GM21360 (cell line): Measurements from ENCODE around the gene IGLON5.
A peak's percentile ranks its signal among the peaks of the same experiment; 100 is the strongest.

Experiments
- ATAC-seq: cut with Tn5 transposase; IDR thresholded peaks from one replicate; pipeline ENCODE4 v1.9.1; 2021; ENCODE audit warnings: mild to moderate bottlenecking, moderate library complexity; ENCODE audit not compliant: unreplicated experiment

The IGLON5 gene

DNA sequence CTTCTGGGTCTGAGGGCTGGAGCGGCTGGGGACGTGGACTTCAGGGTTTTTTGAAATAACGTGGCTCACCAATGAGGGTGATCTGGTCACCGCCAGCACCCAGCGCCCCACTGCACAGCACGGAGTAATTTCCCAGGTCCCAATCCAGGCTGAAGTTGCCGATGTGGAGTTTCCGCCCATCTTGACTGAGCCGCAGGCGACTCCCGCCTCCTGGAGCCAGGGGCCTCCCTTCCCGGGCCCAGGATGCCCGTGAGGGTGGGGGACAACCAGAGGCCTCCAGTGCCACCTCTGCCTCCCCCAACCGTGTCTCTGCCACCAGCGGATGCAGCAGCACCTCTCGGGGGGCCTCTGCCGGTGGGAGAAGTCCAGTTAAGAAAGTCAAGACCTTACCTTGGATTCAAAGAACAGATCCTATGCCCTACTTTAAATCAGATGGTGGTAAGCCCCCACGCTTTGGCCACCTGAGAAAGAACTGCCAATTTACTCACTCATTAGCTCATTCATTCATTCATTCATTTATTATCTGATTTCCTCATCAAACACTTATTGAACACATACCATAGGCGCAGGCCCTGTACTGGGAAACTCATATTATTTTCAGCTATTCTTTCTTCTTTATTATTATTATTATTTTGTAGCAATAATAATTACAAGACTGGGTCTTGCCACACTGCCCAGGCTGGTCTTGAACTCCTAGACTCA lies 26.6 kb downstream of the IGLON5 start:
- ATAC-seq = no peak

DNA sequence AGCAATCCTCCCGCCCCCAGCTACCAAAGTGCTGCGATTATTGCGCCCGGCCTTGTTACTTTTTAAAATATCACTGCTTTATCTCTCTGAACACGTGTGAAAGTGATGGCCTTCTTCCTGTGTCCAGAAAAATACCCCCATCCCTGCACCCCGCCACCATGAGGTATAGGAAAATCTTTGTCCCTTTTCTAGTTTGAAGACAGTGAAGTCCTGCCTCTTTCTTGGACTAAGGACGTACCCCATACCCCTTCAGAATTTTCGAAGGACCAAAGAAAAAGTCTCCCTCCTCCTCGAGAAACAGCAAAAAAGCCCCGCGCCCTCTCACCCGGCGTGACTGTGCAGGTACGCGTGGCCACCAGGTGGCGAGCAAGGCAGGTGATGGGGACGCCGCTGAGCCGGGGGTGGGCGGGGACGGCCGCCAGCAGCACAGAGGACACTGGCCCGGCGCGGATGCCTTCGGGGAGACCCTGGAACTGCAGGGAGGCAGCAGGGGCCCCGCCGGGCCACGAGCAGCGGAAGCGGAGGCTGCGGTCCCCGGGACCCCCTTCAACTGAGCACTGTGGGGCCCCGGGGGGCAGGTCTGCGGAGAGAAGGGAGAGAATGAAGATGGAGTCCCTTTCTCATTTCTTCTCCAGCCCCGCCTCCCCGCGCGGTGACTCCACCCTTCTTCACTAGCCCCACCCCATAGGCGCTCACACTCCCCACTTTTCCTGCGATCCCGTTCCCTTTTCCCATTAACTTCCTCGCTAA lies 27.3 kb downstream of the IGLON5 start:
- peak; percentile 48 for ATAC-seq

DNA sequence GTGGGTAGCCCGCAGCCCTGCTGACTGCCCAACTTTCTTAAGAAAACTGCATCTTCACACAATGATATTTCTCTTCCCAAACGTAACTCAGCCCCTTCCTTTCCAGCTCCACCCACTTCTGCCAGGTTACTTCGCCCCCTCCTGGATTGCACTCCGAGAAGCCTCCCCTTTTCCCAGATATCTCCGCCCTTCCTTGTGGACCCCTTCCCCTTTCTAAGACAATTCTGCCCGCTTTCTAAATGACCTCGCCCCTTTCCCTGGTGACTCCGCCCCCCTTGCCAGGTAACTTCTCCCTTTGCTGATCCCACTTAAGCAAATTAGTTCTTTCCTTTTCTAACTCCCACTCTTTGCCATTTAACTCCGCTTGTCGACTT lies 27.9 kb downstream of the IGLON5 start:
- no peak for ATAC-seq

DNA sequence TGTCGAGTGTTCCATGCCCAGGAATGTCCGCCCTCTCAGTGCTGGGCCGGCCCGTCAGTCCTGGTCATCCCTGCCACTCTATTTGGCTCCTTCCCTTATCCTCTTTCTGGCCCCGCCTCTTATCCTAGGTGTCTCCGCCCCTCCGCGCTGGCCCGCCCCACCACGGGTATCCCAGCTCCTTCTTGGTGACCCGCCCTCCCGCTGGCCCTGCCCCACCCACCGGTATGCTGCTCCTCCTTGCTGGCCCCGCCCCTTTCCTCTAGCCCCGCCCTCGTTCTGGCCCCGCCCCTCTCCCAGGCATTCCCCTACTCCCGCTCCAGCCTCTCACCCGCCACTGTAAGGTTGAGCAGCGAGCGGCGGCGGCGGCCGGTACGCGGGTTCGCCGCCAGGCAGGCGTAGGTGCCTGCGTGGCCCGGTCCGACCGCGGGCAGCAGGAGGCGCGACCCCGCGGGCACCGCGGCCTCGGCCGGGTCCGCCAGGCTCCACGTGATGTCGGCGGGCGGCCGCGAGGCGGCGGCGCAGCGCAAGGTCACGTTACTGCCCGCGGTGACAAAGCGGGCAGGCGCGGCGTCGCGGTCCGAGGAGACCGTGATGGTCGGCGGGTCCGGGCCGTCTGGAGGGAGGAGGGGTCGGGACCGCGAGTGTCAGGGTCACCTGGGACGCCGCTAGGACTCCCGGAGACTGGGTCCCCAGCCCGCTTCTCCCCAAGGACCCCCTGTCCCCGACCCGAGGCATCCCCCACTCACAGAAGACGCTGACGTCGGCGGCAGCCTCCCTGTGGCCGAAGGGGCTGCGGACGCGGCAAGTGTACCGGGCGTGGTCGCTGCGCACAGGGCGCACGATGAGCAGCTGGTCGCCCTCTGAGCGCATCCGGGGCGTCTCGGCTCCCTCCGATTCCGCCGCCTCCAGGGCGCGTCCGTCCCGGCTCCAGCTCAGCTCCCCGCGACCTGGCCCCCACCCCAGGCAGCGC lies 28.5 kb downstream of the IGLON5 start:
- peak; percentile 66 for ATAC-seq

DNA sequence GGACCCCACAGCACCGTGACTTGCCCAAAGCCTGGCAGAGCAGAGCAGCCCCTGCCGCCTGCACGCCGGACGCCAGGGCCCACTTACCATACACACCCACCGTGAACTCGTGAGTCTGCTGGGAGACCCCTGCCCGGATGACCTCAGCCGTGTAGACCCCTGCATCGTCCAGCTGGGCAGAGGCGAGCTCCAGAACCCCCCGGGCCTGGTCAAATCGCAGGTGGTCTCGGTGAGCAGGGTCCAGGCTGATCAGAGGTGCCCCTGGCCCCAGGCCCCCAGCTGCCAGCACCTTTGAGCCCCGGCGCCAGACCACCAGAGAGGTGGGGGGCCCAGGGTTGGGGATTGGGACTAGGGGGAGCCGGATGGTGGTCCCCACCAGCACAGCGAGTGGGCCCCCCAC lies 29.6 kb downstream of the IGLON5 start:
- ATAC-seq = no peak

DNA sequence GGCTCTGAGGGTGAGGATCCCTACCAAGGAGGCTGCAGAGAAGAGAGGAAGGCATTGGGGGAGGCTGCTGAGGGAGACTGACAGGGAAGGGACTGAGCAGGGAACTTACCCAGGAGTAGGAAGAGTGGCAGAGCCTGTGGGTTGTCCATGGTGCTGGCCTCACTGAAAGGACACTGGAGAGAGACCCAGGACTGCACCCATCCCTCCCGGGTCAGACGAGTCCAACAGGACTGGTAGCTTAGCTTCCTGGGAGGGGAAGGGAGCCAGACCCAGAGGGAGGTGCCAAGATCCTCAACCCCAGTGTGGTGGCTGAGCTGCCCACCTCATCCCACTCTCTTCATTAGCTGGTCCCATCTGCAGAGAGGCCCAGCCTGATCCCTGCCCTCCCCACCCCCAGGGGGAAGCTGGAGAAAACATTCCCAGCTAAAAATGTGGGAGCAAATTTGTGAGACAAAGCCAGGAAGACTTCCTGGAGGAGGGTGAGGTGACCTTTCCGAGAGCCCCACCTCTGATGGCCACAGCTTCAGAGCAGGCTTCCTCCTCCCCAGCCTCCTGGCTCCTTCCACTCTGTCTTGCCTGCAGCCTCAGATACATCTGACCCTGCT lies 30.6 kb downstream of the IGLON5 start, which contains the start of gene VSIG10L:
Gene VSIG10L, minus strand, starts transcription at position 164 of the 605 bp plus-strand sequence. Its CDS starts 15 bp downstream, at position 149.
- no peak for ATAC-seq

DNA sequence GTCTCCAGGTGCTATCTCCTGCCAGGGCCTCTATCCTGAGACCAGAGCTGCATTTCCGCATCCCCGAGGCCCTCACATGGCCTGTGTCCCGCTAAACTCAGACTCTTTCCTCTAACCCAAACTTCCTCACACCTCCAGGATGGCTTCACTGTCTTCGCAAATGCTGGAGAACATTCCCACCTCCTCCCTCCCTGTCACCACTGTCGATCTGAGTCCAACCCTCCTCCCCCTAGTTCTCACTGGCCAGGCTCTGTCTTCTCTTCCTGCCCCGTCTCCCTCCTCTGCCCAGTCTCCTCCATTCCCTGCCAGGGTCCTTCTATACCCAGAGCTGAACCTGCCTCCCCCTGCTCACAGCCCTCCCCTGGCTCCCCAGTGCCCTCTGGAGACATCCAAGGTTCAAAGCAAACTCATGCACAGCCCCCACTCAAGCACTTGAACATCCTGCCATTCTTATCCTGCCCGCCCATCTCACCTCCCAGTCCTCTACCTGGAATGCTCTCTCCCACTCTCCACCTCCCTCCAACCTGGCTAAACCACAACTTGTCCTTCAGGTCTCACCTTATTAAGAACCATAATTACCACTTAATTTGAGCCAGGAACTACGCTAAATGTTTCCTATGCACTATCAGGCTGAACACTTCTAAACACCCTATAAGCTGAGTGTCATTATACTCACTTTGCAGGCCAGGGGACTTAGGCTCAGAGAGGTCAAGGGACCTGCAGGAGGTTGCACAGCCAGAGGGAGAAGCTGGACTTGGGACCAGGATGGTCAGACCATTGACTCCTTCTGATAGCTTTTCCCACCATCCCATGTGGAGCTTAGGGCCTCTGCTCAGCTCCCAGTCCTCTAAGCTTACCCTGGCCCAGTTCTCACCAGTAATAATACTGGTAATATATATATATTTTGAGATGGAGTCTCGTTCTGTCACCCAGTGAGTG lies 31.5 kb downstream of the IGLON5 start:
- ATAC-seq = no peak

DNA sequence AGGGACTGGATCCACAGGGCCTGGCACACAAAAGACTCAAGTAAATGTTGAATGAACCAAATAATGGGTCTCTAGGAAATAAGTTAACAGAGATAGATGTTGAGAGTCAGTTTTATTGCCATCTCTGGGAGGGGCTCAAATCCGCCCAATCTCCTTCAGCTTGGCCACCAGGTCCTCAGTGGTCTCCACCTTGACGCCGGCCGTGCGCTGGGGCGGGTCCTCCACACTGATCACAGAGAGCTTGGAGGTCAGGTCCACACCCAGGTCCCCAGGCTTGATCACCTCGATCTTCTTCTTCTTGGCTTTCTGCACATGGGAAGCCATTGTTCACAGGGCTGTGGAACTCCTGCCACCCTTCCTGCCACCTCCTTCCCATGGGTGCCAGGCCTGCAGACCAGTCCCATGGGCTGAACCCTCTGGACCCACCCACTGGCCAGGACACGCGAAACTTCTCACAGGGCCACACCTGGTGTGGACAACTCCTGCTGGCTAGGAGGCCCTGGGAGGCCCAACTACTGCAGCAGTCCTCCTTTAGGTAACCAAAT lies 33.7 kb downstream of the IGLON5 start:
- no peak for ATAC-seq

DNA sequence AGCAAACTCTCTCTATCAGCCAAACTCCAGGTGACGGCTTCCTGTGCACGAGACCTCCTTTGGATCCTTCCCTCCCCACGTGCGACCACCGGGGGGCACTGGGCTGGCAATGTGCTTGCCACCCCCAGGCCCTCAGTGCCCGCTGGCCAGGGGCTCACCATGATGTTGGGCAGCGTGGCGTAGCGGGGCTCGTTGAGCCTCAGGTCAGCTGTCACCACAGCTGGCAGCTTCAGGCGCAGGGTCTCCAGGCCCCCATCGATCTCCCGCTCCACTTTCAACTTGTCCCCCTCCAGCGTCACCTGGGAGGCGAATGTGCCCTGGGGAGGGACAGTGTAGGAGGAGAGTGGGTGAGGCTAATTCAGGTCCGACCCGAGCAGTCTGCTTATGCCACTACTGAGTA lies 35.3 kb downstream of the IGLON5 start:
- no peak for ATAC-seq

DNA sequence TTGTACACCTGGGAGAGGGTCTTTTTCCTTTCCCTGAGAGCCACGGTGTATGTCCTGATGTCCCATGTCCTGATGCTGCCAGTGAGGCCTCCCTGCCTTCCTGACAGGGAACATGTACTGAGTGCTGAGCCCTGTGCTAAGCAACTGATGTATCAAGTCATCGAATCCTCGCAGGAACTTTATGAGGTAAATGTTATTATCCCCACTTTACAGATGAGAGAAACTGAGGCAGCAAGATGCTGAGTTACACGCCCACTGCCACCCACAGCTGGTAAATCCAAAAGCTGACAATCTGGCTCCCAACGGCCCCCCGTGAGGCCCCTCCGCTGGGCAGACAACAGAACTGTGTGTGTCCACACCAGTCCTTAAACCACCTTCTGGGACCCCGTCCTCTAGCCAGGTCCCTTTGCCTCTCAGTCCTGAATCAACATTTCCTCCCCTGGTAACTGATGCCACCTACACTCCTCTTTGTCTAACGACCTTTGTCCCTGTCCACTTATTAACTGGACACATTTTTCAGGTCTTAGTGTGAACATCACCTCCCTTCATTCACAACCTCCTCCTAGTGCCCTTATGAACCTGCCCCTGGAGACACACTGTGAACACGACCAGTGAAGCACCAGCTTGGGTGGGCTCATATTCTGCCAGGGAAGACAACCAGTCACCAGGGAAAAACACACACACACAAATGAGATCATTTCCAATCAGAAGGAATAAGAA lies 35.9 kb downstream of the IGLON5 start:
- ATAC-seq = no peak

DNA sequence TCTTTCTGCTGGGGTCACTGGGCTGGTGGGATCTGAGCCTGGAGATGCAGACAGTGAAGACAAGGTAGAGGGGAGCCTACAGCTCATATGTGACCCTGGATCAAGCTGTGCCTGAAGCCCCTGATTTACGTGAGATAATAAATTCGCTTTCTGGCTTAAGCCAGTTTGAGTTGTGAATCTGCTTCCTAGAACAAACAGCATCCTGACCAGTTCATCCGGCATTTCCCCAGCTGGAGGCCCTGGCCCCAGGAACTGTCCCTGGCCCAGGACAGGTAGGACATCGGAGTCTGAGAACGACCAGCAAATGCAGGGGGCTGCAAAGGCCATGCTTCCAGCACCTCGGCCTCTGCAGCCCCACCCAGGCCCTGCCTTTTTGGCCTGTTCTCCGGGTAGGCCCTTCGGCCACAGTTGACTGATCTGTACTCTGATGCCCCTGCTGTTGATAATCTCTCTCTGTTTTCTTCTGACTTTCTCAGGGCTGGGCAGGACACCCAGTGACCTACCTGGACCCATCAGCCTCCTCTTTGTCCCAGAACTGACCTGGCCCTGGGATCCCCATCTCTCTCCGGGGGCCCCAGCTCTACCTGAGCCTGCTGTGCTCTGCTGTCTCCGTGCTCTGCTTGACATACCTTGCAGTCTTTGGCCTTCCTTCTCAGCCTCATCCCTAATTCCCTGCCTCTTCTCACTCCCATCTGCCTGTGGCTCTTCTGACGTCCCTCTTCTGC lies 40.0 kb downstream of the IGLON5 start:
- no peak for ATAC-seq

DNA sequence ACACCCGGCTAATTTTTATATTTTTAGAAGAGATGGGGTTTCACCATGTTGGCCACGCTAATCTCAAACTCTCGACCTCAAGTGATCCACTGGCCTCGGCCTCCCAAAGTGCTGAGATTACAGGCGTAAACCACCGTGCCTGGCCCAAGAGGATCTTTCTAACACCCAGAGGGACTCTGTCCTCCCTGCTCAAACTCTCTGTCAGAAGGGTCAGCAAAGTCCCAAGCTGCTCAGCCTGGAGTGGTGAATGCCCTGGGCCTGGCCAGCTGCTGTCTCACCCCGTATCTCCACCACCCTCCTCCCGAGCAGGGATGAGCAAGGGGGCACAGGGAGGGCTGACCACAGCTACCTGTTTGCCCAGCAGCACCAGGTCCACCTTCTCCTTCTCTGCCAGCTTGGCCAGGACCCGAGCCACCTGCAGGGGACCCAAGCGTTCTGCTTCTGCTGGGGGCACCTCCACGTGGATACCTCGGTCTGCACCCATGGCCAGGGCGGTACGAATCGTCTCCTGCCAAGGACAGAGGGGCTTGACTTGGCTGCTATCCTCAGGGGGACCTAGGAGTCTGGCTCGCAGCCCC lies 41.4 kb downstream of the IGLON5 start:
- no peak for ATAC-seq

DNA sequence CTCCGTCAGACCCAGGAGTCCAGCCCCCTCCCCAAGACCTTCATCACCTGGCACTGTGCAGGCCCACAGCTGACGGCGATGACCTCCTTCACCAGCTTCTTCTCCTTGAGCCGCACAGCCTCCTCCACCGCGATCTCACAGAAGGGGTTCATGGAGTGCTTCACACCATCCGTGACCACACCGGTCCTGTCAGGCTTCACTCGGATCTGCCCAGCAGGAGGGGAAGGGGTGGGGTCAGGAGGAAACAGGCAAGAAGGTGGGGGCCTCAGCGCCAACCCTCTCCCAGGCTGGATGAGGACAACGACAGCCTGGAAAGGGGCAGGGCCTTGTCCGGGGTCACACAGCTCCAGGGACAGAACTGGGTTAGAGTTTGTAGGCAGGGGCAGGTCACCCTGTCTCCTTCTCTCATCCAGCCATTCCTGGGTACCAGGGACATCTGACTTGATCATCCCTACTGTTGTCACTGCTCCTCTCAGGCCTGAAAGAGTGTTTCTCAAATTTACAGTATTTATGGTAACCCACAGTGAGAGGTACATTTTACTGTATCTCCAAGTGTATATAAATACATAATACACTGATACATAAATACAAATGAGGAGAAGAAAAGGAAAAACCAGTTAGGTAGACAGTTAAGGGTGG lies 42.8 kb downstream of the IGLON5 start:
- ATAC-seq = no peak

DNA sequence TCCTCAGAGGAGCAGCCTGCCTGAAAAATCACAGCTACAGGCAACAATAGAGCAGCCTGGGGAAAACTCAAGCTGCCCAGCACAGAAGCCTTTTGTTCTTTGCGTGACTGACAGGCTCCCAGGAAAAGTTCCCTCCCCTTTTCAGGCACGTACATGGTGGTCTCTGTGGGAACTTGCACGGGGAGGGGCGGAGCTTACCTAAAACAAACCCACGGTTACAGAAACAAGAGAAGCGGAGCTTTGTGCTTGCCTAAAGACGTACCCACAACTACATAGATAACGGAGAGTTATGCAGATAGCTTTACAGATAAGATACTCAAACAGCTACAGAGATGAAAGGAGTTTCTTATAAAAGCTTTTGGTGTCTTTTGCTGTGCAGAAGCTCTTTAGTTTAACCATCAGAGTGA lies 43.3 kb downstream of the IGLON5 start:
- no peak for ATAC-seq

DNA sequence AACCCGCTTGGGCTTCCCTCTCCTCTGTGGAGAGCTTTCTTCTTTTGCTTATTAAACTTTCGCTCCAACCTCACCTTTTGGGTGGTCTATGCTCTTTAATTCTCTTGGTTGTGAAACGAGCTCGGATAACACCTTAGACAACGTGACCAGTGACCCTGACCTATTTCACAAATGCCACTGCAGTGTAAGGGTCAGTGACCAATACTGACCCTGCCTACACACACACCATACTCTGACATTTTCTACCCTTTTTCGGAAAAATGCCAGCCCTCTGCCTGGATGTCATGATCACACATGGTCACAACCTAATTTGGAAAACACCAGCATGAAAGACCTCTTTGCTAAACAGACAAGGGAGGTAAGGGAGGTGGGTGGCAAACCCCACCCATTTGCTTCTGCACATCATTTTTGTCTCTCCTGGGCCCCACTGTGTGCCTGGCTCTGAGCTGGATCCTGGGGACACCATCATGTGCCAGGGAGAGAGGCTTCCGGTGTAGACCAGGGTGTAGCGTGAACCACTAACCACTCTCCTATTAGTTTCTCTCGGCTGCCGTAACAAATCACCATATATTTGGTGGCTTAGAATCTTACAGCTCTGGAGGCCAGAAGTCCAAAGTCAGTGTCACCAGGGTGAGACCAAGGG lies 44.8 kb downstream of the IGLON5 start:
- ATAC-seq = no peak

DNA sequence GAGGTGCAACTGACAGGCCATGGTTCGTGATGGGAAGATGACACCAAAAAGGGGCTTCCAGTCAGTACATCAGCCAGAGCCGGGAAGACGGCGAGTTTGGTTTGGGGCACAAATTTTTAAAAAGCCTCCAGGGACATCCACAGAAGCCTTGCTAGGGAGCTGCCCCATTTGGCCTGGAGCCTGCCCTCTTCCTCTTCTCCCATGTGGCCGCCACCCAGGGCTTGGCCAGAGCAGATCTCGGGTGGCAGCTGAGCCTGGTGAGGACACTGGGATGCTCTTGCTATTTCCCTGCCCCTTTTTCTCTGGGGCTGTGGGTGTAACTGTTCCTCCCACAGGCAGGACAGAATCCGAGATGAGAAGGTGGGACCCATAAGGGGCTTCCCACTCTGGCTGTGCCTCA lies 46.5 kb downstream of the IGLON5 start:
- ATAC-seq = no peak

DNA sequence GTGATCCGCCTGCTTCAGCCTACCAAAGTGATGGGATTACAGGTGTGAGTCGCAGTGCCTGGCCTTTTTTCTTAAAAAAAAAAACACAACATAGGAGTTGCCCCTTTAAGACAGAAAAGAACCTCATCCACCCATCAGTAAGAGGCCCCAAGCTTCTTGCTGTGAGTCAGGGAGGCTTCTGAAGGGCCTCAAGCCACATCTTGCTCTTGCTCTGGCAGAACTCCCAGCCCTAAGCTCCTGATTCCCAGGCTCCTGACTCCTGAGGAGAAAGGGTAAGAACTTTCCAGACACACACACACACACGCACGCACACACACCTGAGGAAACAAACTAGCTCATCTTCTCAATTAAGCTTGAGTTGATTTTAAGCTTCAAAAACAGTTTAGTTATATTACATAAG lies 47.9 kb downstream of the IGLON5 start:
- ATAC-seq = no peak
